HCEC 1CT (cell line): ENCODE measurements around the gene HMG20A.
"Not testable (repeated sequence)": the region's sequence is repeated elsewhere in the genome, so short reads cannot be mapped to it uniquely, and the experiment has no call there.

Source experiments
- DNase-seq: peaks from one replicate; pipeline ENCODE4 v3.0.0-alpha.2; 2017

HMG20A gene

GRCh38 chr15:77420610-77421369 lies at the start of gene HMG20A:
HMG20A (plus strand) TSS chr15:77420888; CDS start chr15:77458408, 37,520 bp downstream.
- DNase-seq, result peak; percentile 80

GRCh38 chr15:77371850-77372563 lies 48.7 kb upstream of the HMG20A start:
- no peak for DNase-seq

GRCh38 chr15:77373441-77373840 lies 47.2 kb upstream of the HMG20A start:
- no peak for DNase-seq

- no peak for DNase-seq
Measured at GRCh38 chr15:77375133-77375532, 45.6 kb upstream of the HMG20A start.

GRCh38 chr15:77376770-77377169 lies 43.9 kb upstream of the HMG20A start:
- no peak for DNase-seq

- no peak for DNase-seq
Measured at GRCh38 chr15:77380033-77380432, 40.7 kb upstream of the HMG20A start.

GRCh38 chr15:77384086-77384485 lies 36.6 kb upstream of the HMG20A start:
- no peak for DNase-seq

GRCh38 chr15:77384589-77385359 lies 35.9 kb upstream of the HMG20A start:
- DNase-seq, result no peak

GRCh38 chr15:77386626-77387025 lies 34.1 kb upstream of the HMG20A start:
- DNase-seq, result no peak

GRCh38 chr15:77387365-77388105 lies 33.2 kb upstream of the HMG20A start:
- peak; percentile 7 for DNase-seq

- no peak for DNase-seq
Measured at GRCh38 chr15:77391372-77391951, 29.2 kb upstream of the HMG20A start.

GRCh38 chr15:77392762-77393470 lies 27.8 kb upstream of the HMG20A start:
- DNase-seq, result no peak

- peak; percentile 45 for DNase-seq
Measured at GRCh38 chr15:77393471-77393840, 27.2 kb upstream of the HMG20A start.

GRCh38 chr15:77395013-77395774 lies 25.5 kb upstream of the HMG20A start:
- no peak for DNase-seq

GRCh38 chr15:77396692-77397091 lies 24.0 kb upstream of the HMG20A start:
- no peak for DNase-seq

- no peak for DNase-seq
Measured at GRCh38 chr15:77398927-77399326, 21.8 kb upstream of the HMG20A start.

- no peak for DNase-seq
Measured at GRCh38 chr15:77400258-77400657, 20.4 kb upstream of the HMG20A start.

GRCh38 chr15:77402740-77403379 lies 17.8 kb upstream of the HMG20A start:
- peak; percentile 70 for DNase-seq

GRCh38 chr15:77406173-77406759 lies 14.4 kb upstream of the HMG20A start:
- not testable (repeated sequence) for DNase-seq

- DNase-seq, result no peak
Measured at GRCh38 chr15:77406846-77407245, 13.8 kb upstream of the HMG20A start.
